ENCODE results near the gene POU5F2.

Gene POU5F2, protein sequence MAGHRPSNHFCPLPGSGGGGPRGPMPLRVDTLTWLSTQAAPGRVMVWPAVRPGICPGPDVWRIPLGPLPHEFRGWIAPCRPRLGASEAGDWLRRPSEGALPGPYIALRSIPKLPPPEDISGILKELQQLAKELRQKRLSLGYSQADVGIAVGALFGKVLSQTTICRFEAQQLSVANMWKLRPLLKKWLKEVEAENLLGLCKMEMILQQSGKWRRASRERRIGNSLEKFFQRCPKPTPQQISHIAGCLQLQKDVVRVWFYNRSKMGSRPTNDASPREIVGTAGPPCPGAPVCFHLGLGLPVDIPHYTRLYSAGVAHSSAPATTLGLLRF

DNA sequence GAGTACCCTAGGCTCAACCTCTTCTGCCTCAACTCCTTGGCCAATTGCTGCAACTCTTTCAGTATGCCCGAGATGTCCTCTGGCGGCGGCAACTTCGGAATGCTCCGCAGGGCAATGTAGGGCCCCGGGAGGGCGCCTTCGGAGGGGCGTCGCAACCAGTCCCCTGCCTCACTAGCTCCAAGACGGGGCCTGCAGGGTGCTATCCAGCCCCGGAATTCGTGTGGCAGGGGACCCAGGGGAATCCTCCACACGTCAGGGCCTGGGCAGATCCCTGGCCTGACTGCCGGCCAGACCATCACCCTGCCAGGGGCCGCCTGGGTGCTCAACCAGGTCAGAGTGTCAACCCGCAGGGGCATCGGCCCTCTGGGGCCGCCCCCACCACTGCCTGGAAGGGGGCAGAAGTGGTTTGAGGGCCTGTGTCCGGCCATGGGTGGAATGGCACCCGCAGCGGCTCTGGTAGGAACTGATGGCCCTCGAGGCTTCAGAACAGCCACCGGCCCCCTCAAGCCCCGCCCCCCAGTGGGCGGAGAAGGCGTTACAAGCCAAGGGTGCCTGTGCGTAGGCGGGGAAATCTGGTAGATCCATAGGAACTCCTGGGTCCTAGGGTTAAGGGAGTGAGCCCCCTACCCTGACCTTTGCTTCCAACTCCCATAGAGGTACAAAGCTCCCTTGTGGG, at the start of gene POU5F2:
POU5F2 (minus strand) TSS at position 465 of the 676 bp plus-strand sequence; CDS start at position 428, 37 bp downstream.
- H3K36me3 Mint-ChIP-seq (ENCODE audit: low read depth), result no peaks in the 10 kb centered on the region
- H3K4me3 Mint-ChIP-seq, result no peak within 1 kb of the TSS

DNA sequence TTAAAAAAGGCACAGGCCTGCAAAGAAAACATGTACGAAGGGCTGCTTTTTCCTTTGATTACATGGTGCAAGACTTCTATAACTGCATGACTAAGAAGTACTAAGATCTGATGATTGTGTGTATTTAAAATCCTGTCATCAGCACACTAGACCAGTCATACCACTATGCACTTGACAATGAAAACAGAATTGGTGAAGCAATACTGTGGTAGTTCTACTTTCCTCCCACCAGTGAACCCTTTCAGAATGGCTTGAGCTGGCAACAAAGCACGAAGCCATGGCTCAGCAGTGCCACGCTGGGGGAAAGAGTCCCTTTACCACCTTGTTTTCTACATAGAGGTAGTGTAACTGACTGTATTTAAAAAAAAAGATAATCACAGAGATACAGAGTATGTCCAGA, 49.0 kb upstream of the POU5F2 start:
- no peaks in the 10 kb centered on the region for H3K9me3 Mint-ChIP-seq
- peaks cover 3% of the 10 kb centered on the region for H3K4me1 Mint-ChIP-seq (ENCODE audit: low read depth)
- no peaks in the 10 kb centered on the region for H3K27me3 Mint-ChIP-seq (ENCODE audit: low read depth)
- no peak overlapping the region for H3K27ac Mint-ChIP-seq
- H3K4me3 Mint-ChIP-seq, result no peak overlapping the region
- peaks cover 7% of the 10 kb centered on the region for H3K36me3 Mint-ChIP-seq (ENCODE audit: low read depth)

More for the DNA sequence above, at the start of gene POU5F2:
- H3K27me3 Mint-ChIP-seq (ENCODE audit: low read depth), result no peaks in the 10 kb centered on the region
- H3K4me1 Mint-ChIP-seq (ENCODE audit: low read depth), result no peaks in the 10 kb centered on the region
- H3K9me3 Mint-ChIP-seq, result peaks cover 4% of the 10 kb centered on the region
- H3K27ac Mint-ChIP-seq, result no peak within 1 kb of the TSS

DNA sequence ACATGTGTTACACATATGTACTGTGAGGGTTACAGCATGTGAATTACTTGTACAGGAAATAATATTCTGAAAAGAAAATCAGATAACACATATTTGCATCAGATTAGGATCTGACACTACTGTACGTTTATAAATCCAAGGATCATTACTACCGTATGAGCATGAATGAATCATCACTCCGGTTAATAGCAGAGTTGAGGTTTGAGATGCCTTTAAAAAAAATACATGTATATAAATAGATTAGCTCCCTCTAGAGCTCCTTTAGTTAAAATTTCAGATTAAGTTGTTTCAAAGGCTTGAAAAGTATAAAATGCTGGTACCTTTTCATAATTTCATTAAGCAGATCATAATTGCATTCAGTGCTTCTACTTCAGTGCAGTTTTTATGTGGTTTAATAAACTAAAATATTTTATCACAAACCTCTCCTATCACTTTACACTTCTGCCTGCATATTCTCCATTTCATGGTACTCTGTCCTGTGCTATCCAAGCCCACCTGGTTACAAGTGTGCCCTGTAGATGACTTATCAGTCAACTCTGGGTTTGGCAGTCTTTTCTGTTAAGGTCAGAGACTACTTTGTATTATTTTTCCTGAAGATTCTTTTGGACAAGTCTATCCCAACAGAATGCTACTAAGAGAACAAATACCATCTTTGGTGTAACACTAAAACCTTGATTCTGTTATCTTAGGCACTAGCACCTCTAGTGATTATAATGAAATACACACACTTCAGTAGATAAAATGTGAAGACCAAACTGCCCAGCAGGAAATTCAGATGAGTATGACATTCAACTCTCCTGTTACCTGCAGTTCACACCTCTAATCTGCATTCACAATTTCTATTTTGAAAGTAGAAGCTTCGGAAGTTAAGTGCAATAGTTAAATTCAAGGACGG, 48.0 kb upstream of the POU5F2 start:
- Mint-ChIP-seq H3K4me3 (no peak overlapping the region), H3K27me3 (ENCODE audit: low read depth) (no peaks in the 10 kb centered on the region), H3K27ac (no peak overlapping the region), H3K9me3 (no peaks in the 10 kb centered on the region), H3K36me3 (ENCODE audit: low read depth) (peaks cover 3% of the 10 kb centered on the region), H3K4me1 (ENCODE audit: low read depth) (peaks cover 3% of the 10 kb centered on the region)

DNA sequence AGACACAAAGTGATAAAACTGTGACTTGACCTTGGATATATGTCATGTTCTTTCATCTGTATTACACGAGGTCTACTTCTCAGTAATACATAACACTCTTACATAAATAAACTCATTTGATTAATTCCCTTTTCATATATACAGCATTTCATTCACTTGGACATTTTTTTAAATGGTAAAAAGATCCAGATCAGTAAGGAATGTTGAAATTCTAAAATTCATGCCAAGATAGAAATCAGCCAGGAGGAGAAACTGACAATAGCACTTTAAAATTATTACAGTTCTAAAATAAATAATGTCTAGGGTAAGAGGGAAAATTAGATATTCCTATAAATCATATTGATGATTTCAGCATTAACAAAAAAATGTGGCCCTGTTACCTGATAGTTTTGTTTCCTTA, 46.2 kb upstream of the POU5F2 start:
- H3K36me3 Mint-ChIP-seq (ENCODE audit: low read depth), result no peaks in the 10 kb centered on the region
- H3K27ac Mint-ChIP-seq, result no peak overlapping the region
- H3K4me3 Mint-ChIP-seq, result no peak overlapping the region
- H3K9me3 Mint-ChIP-seq, result no peaks in the 10 kb centered on the region
- H3K4me1 Mint-ChIP-seq (ENCODE audit: low read depth), result peaks cover 3% of the 10 kb centered on the region
- H3K27me3 Mint-ChIP-seq (ENCODE audit: low read depth), result no peaks in the 10 kb centered on the region

DNA sequence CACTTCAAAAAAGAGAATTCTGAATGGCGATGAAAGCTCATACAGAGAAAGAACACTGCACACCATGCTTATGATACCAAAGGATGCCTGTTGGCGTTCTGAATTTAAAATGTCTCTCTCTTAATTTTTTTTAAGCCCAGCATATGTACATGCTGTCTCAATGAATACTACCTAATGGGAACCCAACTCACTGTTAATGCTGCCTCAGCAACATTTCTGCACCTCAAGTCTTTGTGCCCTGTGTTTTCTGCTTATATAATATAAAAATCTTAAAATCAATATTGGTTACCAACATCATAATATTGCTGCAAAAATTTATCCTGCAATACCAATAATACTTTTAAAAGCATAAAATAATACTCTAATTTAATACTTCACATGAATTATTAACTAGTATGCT, 44.1 kb upstream of the POU5F2 start:
- no peaks in the 10 kb centered on the region for H3K36me3 Mint-ChIP-seq (ENCODE audit: low read depth)
- no peaks in the 10 kb centered on the region for H3K9me3 Mint-ChIP-seq
- no peaks in the 10 kb centered on the region for H3K27me3 Mint-ChIP-seq (ENCODE audit: low read depth)
- H3K4me1 Mint-ChIP-seq (ENCODE audit: low read depth), result no peaks in the 10 kb centered on the region
- no peak overlapping the region for H3K27ac Mint-ChIP-seq
- no peak overlapping the region for H3K4me3 Mint-ChIP-seq

DNA sequence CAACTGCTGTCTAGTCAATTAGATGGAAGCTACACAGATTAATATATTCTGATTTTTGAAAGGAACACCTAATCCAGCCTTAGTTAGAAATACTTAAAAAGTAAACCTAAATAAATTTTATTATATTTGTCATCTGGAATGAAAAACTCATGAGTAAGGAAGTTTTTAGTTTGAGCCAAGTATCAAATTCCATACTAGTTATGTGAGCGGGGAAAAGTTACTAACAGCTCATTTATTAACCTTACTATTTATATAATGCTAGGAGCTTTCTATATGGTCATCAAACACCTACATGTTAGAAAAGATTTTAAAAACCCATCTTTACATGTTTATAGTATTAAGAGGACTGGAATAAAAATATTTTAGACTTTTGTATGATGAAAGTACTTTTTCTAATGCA, 41.6 kb upstream of the POU5F2 start:
- Mint-ChIP-seq H3K27me3 (ENCODE audit: low read depth) (no peaks in the 10 kb centered on the region), H3K4me3 (no peak overlapping the region), H3K27ac (no peak overlapping the region), H3K9me3 (no peaks in the 10 kb centered on the region), H3K4me1 (ENCODE audit: low read depth) (no peaks in the 10 kb centered on the region), H3K36me3 (ENCODE audit: low read depth) (no peaks in the 10 kb centered on the region)

DNA sequence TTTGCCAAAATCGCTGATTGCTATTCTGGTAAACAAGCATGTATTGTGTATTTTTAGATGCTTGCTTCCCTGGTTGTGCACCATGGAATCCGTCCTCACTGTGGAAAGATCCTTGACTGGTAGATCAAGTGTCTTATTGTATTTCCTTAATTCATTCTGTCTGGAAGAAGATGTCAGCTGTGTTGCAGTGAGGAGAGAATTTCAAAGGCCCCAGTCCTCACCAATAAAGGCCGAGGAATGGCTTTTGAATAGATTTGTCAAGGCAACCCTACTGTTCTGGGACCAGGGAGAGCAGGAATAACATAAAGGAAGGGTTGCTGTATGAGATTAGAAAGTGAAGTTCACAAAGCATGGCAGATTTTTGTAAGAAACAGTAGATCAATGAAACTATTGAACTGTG, 36.2 kb upstream of the POU5F2 start:
- H3K36me3 Mint-ChIP-seq (ENCODE audit: low read depth), result peaks cover 4% of the 10 kb centered on the region
- H3K4me1 Mint-ChIP-seq (ENCODE audit: low read depth), result no peaks in the 10 kb centered on the region
- H3K27ac Mint-ChIP-seq, result no peak overlapping the region
- H3K9me3 Mint-ChIP-seq, result no peaks in the 10 kb centered on the region
- no peak overlapping the region for H3K4me3 Mint-ChIP-seq
- no peaks in the 10 kb centered on the region for H3K27me3 Mint-ChIP-seq (ENCODE audit: low read depth)

DNA sequence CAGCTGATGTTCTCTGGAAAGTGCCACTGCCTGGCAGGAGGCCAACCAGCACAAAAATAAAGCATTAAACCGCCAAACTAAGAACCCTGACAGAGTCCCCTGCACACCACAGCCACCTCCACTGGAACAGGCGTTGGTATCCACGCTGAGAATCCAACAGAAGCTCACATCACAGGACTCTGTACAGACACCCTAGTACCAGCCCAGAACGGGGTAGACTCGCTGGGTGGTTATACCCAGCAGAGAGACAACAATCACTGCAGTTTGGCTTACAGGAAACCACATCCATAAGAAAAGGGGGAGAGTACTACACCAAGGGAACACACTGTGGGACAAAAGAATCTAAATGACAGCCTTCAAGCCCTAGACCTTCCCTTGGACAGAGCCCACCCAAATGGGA, 15.0 kb upstream of the POU5F2 start:
- Mint-ChIP-seq H3K36me3 (ENCODE audit: low read depth) (no peaks in the 10 kb centered on the region), H3K4me1 (ENCODE audit: low read depth) (no peaks in the 10 kb centered on the region), H3K27me3 (ENCODE audit: low read depth) (no peaks in the 10 kb centered on the region), H3K9me3 (peaks cover 25% of the 10 kb centered on the region), H3K4me3 (no peak overlapping the region), H3K27ac (no peak overlapping the region)

DNA sequence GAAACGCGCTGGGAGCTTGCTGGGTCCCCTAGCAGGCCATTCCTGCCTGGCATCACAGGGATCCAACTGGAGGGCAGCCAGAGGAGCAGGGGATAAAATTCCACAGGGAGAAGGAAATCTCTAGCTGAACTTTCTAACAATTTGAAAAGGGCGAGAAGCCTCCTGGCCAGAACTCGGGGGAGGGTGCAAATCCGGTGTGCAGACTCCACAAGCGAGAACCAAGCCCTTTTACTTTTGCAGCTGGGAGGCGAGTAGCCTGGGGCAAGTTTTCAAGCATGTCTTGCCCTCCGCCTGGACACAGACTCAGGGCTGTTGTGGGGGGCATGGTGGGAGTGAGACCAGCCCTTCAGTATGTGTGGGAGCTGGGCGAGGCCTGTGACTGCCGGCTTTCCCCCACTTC, 14.3 kb upstream of the POU5F2 start:
- H3K36me3 Mint-ChIP-seq (ENCODE audit: low read depth), result no peaks in the 10 kb centered on the region
- H3K27ac Mint-ChIP-seq, result no peak overlapping the region
- peaks cover 22% of the 10 kb centered on the region for H3K9me3 Mint-ChIP-seq
- no peak overlapping the region for H3K4me3 Mint-ChIP-seq
- no peaks in the 10 kb centered on the region for H3K27me3 Mint-ChIP-seq (ENCODE audit: low read depth)
- H3K4me1 Mint-ChIP-seq (ENCODE audit: low read depth), result no peaks in the 10 kb centered on the region

DNA sequence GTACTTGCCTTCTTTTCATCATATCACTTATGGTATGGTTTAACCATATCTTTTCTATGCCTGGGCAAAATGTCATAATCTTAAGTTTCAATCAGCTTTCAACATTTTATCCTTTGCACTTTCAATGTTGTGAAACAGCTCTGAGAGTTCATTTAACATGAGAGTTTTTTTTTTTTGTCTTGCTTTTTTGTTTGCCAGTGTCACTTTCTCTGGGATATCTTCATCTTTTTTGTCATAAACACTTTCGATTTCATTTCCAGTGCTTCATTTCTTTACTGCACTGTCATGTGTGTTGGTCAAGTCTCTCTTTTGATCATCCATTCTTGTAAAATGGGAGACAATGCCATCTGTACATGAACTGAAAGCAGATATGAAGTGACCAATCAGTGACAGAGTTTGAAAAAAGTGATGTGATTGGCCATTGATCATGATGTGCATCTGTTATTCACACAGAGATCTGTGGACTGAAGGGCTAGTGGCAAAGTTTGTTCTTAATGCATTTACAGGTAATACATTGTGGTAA, 7.5 kb upstream of the POU5F2 start:
- Mint-ChIP-seq H3K9me3 (no peaks in the 10 kb centered on the region), H3K27me3 (ENCODE audit: low read depth) (no peaks in the 10 kb centered on the region), H3K4me1 (ENCODE audit: low read depth) (peaks cover 7% of the 10 kb centered on the region), H3K36me3 (ENCODE audit: low read depth) (no peaks in the 10 kb centered on the region), H3K4me3 (no peak overlapping the region), H3K27ac (no peak overlapping the region)

DNA sequence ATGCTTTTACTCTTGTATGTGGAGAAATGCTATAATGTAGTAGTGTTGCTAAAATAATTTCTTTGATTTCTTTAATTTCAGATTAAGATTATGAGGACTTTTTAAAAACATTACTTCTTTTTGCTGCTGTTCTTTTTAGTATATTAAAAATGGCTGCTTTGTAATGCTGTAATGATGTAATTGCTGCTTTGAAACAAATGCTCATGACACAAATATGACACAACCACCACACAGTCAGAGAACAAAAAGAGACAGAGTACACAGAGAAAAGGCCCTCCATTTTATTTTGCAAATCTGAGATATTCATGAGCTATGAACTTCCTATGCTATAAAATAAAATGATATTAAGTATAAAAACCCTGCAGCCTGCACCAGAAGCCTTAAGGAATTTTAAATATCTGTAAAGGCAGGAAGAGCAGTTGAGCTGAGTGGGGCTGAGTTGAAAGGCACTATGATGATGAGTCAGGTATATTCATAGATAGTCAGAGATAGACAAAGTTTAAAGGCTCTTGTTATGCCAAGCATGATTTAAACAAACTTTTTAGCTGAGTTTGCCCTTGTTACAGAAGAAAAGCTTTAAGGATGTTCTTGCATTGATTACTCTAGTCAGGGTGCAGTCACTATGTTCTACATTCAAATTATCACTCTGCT, 5.1 kb upstream of the POU5F2 start:
- no peak overlapping the region for H3K27ac Mint-ChIP-seq
- H3K4me3 Mint-ChIP-seq, result no peak overlapping the region
- peaks cover 4% of the 10 kb centered on the region for H3K9me3 Mint-ChIP-seq
- H3K27me3 Mint-ChIP-seq (ENCODE audit: low read depth), result no peaks in the 10 kb centered on the region
- peaks cover 7% of the 10 kb centered on the region for H3K4me1 Mint-ChIP-seq (ENCODE audit: low read depth)
- no peaks in the 10 kb centered on the region for H3K36me3 Mint-ChIP-seq (ENCODE audit: low read depth)

DNA sequence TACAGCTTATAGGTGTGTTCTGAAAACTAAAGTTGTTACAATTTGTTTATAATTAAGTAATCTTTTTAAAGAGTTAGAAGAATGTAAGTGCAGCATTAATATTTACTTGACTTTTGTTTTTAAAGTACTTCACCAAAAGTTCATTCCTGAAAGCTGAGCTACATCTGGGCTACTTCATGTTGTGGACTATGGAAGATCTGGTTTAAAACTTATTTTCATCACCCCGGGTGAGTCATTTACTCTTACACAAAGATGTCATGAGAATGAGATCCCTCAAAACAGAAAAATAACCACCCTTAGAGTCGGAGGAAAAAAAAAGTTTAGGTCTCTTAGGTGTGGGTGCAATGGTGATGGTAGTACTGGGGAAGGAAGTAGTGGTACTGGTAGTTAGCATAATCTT, 5.1 kb downstream of the POU5F2 start:
- H3K4me1 Mint-ChIP-seq (ENCODE audit: low read depth), result no peaks in the 10 kb centered on the region
- no peaks in the 10 kb centered on the region for H3K9me3 Mint-ChIP-seq
- no peaks in the 10 kb centered on the region for H3K27me3 Mint-ChIP-seq (ENCODE audit: low read depth)
- H3K4me3 Mint-ChIP-seq, result no peak overlapping the region
- H3K27ac Mint-ChIP-seq, result no peak overlapping the region
- no peaks in the 10 kb centered on the region for H3K36me3 Mint-ChIP-seq (ENCODE audit: low read depth)

DNA sequence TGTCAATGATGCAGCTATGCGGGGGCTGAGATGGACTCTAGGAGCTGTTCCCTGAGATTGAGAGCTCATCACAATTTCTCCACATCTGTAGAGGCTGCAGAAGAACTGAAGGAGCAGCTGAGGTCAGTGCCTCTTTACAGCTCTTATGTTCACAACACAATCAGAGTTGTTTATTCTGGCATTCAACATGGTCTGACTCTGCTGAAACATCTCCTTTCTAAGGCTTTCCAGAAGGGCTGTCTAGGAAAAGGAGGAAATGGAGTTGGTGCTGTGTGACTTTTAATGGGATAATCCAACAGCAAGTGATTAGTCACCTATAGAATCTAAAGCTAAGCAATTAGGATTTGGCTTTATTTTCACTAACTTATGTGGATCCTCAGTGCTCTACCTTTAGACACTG, 6.0 kb downstream of the POU5F2 start:
- Mint-ChIP-seq H3K27ac (no peak overlapping the region), H3K36me3 (ENCODE audit: low read depth) (no peaks in the 10 kb centered on the region), H3K4me1 (ENCODE audit: low read depth) (no peaks in the 10 kb centered on the region), H3K9me3 (no peaks in the 10 kb centered on the region), H3K4me3 (no peak overlapping the region), H3K27me3 (ENCODE audit: low read depth) (no peaks in the 10 kb centered on the region)

DNA sequence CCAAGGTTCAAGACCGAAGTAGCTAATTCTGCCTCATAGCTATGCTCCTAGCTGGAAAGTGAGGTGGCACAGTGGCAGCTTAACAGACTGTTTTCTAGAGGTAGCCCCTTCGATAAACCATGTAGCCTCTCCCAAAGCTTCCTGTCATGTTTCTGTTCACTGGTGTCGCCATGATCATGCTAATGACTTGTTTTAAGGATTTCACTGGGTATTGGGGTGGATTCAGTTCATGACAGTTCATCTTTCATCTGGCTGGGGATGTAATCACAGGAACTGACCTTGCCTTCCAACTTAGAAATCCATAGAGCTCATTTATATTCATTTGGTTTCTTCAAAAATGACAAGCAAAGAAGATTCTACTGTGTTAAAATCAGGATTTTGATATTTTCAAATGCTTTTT, 9.4 kb downstream of the POU5F2 start:
- Mint-ChIP-seq H3K36me3 (ENCODE audit: low read depth) (no peaks in the 10 kb centered on the region), H3K4me1 (ENCODE audit: low read depth) (no peaks in the 10 kb centered on the region), H3K27ac (no peak overlapping the region), H3K9me3 (no peaks in the 10 kb centered on the region), H3K4me3 (no peak overlapping the region), H3K27me3 (ENCODE audit: low read depth) (no peaks in the 10 kb centered on the region)
